ENCODE measurements around the gene BCAR1.
"Not testable (repeated sequence)": the region's sequence is repeated elsewhere in the genome, so short reads cannot be mapped to it uniquely, and the experiment has no call there.

BCAR1 gene

DNA sequence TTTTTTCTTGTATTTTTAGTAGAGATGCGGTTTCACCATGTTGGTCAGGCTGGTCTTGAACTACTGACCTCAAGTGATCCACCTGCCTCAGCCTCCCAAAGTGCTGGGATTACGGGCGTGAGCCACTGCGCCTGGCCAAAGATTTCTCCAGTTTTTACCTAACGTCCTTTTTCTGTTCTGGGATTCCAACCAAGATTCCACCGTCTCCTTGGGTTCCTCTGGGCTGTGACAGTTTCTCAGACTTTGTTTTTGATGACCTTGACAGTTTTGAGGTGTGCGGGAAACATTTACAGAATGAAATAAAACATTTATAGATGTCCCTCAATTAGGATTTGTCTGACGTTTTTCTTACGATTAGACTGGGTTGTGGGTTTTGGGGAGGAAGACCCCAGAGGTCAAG, 17.9 kb upstream of the BCAR1 start:
- DNase-seq (ENCODE audit: low spot score) = not testable (repeated sequence)

GRCh38 chr16:75267631-75268264, 16.3 kb upstream of the BCAR1 start:
- DNase-seq (ENCODE audit: low spot score) = no peak

GRCh38 chr16:75266738-75267630, 15.6 kb upstream of the BCAR1 start:
- no peak for DNase-seq (ENCODE audit: low spot score)

DNA sequence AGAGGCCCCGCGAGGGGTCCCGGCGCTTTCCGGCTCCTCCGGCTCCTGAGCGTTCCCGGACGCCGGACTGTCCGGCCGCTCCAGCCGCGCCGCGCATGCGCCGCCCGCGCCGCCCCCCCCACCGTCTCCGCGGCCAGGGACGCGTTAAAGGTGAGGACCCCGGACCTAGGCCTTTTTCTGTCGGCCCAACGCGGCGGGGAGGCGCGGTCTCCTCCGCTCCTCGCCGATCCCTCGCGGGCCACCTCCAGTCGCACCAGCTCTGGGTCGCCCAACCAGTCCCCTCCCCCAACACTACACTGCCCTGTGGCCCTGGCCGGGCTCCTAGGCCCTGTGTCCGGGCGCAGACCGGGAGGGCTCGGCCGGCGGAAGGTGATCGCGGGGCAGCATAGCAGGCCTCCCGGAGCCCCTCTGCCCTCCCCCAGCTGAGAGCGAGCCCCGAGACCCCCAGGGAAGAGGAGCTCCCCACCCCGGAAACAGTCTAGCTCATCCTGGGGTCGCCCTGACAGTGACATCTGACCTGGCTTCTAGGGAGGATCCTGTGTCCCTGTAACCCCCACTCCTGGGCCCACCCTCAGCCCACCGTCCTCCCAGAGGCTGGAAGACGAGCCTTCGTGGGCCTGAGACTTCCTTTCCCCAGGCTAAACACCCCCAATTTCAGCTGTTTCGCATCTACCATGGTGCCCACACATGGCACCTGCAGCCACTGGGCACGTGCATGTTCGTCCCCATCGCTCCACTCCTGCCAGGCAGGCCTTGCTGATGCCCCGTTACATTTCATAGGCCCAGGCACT, 14.7 kb upstream of the BCAR1 start:
- DNase-seq (ENCODE audit: low spot score) = peak; percentile 94

DNA sequence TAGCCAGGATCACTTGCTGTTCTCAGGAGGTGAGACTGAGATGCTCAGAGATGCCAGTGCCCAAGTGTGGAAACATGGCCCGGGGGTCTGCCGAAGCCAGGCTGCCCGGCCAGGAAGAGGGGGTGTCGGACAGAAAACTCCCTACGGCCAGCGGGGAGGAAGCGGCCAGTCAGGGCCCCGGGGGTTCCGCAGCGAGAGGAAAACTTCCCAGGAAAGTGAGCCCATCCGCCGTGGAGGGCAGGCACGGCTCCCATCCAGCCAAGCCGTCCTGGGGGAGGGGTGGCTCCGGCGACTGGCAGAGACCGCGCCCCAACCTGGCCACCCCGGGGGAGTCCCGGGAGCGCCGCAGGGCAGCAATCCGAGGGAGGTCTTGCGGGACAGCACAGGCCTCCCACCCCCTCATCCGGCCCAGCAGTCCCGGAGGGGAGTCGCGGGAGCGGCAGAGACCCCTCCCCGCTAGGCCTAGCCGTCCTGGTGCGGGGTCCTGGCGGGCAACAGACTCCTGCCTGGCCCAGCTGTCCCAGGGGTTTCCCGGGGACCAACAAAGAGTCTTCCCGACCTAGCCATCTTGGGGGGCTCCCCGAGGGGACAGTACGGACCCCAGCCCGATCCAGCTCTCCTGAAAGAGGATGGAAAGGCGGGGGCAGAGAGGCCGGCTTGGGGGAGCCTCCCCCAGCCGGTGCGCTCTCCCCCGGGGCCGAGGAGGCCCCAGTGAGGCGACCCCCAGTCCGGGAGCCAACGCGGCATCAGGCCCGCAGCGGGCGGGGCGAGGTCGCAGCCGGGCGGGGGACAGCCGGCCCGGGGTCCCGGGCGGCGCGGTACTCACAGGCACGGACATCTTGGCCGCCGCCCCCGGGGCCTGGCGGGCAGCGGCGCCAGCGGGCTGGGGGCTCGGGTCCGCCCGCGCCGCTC, 13.8 kb upstream of the BCAR1 start:
- no peak for DNase-seq (ENCODE audit: low spot score)

GRCh38 chr16:75264457-75264998, 13.1 kb upstream of the BCAR1 start:
- DNase-seq (ENCODE audit: low spot score) = no peak

- no peak for DNase-seq (ENCODE audit: low spot score)
Observed at GRCh38 chr16:75263963-75264445, 12.6 kb upstream of the BCAR1 start.

- DNase-seq (ENCODE audit: low spot score) = no peak
Observed at GRCh38 chr16:75263291-75263962, 12.0 kb upstream of the BCAR1 start.

DNA sequence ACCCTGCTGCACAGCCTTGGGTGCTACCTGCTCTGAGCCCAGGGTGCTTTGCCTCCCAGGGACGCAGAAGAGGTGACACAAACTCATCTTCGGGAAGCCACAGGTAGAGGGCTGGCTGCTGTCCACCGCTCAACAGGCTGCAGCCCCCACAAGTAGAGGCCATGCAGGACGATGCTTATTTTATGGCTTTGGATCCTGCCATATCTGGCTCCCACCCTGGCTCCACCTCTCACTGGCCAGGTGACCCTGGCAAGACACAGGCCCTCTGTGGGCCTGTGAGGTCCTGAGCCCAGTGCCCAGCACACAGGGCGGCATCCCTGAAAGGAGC, 11.3 kb upstream of the BCAR1 start:
- no peak for DNase-seq (ENCODE audit: low spot score)

GRCh38 chr16:75262104-75262799, 10.8 kb upstream of the BCAR1 start:
- no peak for DNase-seq (ENCODE audit: low spot score)

DNA sequence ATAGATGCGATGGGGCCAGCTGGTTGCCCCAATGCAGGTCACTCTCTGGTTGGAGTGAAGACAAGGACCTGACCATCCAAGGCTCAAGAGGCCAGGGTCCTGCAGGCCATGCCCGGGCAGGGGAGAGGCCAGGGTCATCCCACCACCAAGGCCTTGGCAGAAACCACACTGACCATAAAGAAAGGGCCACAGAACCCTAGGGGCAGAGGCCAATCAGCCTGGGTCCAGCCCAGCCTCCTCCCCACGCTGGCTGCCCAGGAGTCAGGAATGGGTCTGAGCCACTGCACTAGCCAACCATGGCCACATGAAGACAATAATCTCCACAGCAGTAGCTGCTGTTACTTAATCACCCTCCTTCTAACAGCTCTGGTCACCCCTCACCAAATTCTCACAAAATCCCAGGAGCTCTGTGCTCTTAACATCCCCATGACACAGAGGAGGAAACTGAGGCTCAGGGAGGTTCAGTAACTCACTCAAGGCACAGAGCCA, 10.2 kb upstream of the BCAR1 start:
- peak; percentile 44 for DNase-seq (ENCODE audit: low spot score)

GRCh38 chr16:75260851-75261589, 9.6 kb upstream of the BCAR1 start:
- peak; percentile 46 for DNase-seq (ENCODE audit: low spot score)

GRCh38 chr16:75258807-75259141, 7.3 kb upstream of the BCAR1 start:
- DNase-seq (ENCODE audit: low spot score) = no peak

DNA sequence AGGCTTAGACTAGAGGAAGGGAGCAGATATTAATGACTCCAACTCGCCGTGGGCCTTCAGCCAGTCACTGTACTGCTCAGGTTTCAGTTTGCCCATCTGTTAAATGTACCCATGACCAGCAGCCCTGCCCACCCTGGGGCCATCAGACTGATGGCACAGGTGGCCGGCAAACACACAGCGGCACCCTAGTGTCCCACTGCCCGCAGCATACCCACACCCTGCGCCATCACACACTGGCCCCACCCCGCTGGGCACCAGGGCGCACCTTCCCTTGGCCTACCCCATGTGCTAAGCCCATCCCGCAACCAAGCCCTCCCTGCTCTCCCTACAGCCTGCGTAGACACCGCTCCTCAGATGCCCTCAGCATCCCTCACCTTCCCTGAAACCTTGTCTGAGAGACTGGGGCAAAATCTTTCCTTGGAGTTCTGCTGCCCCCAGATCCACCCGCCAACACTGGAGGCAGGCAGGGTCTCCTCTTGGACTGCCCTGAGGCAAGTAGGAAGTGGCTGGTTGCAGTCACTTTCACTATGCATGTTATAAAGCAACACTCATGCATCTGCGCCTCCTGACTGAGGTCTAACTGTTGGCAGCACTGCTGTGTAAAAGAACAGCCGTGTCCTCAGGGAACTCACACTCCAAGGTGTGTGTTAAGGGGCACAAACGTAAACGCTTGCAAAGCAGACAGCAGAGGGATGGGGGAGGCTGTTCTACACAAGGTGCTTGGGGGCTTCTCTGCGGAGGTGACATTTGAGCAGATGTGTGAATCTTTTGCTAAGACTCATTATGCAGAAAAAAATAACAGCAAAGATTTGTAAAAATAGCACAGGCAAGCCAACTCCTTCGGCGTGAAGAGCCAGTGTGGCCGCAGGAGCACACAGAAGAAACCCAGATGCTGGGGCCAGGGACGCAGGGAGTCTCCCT, 6.7 kb upstream of the BCAR1 start:
- DNase-seq (ENCODE audit: low spot score) = no peak

- DNase-seq (ENCODE audit: low spot score) = peak; percentile 66
Observed at GRCh38 chr16:75256696-75257343, 5.4 kb upstream of the BCAR1 start.

GRCh38 chr16:75256059-75256571, 4.7 kb upstream of the BCAR1 start:
- DNase-seq (ENCODE audit: low spot score) = peak; percentile 49

- peak; percentile 46 for DNase-seq (ENCODE audit: low spot score)
Observed at GRCh38 chr16:75254359-75254837, 3.0 kb upstream of the BCAR1 start.

All from ecto neural progenitor cell (in vitro differentiated cells).